H1 (cell line): ENCODE results near the gene AHRR. TPM values are rescaled to one million over a fixed set of nuclear protein-coding genes. Genes with fewer than 3 reads are reported as not detected.

Experiments
- CTCF ChIA-PET: fragments of 300-600 bp; sonication (Branson Sonifier 250); formaldehyde crosslinking; loops from one replicate; lab custom pipeline; 2021; ENCODE audit not compliant: partially characterized antibody; lab: Charles Lee
- POLR2A ChIA-PET: fragments of 300-600 bp; sonication (Branson Sonifier 250); formaldehyde crosslinking; loops from one replicate; lab custom pipeline; 2021; ENCODE audit warnings: inconsistent platforms; ENCODE audit not compliant: partially characterized antibody; lab: Charles Lee
- DNase-seq, 2 experiments: peaks; one replicate each; pipeline versions ENCODE4 v3.0.0 to v3.0.0-alpha.2; 2010 to 2022; ENCODE audit warnings: low spot score in 2 of 2, low read depth in 1 of 2, mixed read lengths in 1 of 2
- FAIRE-seq: peaks from 2 replicates; lab custom pipeline; 2011; peaks lifted over from hg19 to GRCh38; lab: Jason Lieb, UNC
- H2AFZ ChIP-seq: 2 replicates; pipeline ENCODE4 v1.8.1; 2012; ENCODE audit warnings: low read length, inconsistent platforms
- H2AK5ac ChIP-seq: 2 replicates; pipeline ENCODE4 v1.6.1; 2013; ENCODE audit warnings: low read depth, low read length
- H2BK120ac ChIP-seq: replicated peaks from 2 replicates; pipeline ENCODE3; 2013; ENCODE audit warnings: low read depth, low read length, inconsistent platforms
- H2BK12ac ChIP-seq: 2 replicates; pipeline ENCODE4 v1.6.1; 2013; ENCODE audit warnings: low read depth, low read length
- H2BK15ac ChIP-seq: 2 replicates; pipeline ENCODE4 v1.6.1; 2013; ENCODE audit warnings: low read length
- H2BK20ac ChIP-seq: 2 replicates; pipeline ENCODE4 v1.6.1; 2013; ENCODE audit warnings: low read length
- H2BK5ac ChIP-seq: 2 replicates; pipeline ENCODE4 v1.6.1; 2013; ENCODE audit warnings: low read depth, low read length
- H3K14ac ChIP-seq: 2 replicates; pipeline ENCODE4 v1.6.1; 2013; ENCODE audit warnings: inconsistent platforms; ENCODE audit not compliant: insufficient read length
- H3K18ac ChIP-seq: 2 replicates; pipeline ENCODE4 v1.6.1; 2013; ENCODE audit warnings: low read length; ENCODE audit errors: extremely low read depth
- H3K23ac ChIP-seq: 2 replicates; pipeline ENCODE4 v1.6.1; 2013; ENCODE audit warnings: inconsistent platforms; ENCODE audit not compliant: insufficient read length
- H3K23me2 ChIP-seq: 2 replicates; pipeline ENCODE4 v1.6.1; 2013; ENCODE audit warnings: low read depth, low read length
- H3K27ac ChIP-seq: 2 replicates; pipeline ENCODE4 v1.6.1; 2011; ENCODE audit warnings: low read depth, low read length, inconsistent platforms
- H3K27me3 ChIP-seq, 4 experiments: replicated peaks in 1 of 4; 1 replicate in 1 of 4; 2 replicates in 3 of 4; pipeline versions ENCODE4 v1.6.1 to v1.8.1; 2011 to 2013; ENCODE audit warnings: low read length in 3 of 4, mild to moderate bottlenecking in 3 of 4, inconsistent platforms in 2 of 4, mixed read lengths in 2 of 4, moderate library complexity in 1 of 4; ENCODE audit not compliant: control insufficient read depth in 3 of 4, insufficient read depth in 3 of 4; ENCODE audit errors: extremely low read depth in 1 of 4
- H3K36me3 ChIP-seq, 4 experiments: 2 replicates each; pipeline versions ENCODE4 v1.6.1 to v1.8.1; 2011 to 2013; ENCODE audit warnings: mild to moderate bottlenecking in 4 of 4, low read length in 3 of 4, moderate library complexity in 2 of 4, control low read depth in 1 of 4, inconsistent platforms in 1 of 4; ENCODE audit not compliant: insufficient read depth in 4 of 4, control insufficient read depth in 2 of 4
- H3K4ac ChIP-seq: replicated peaks from 2 replicates; pipeline ENCODE3; 2013; ENCODE audit warnings: low read length, low read depth, mixed read lengths, inconsistent platforms; ENCODE audit not compliant: insufficient read length
- H3K4me1 ChIP-seq, 4 experiments: replicated peaks in 1 of 4; 1 replicate in 1 of 4; 2 replicates in 3 of 4; pipeline versions ENCODE4 v1.6.1 to v1.8.1; 2011 to 2013; ENCODE audit warnings: low read length in 3 of 4, inconsistent platforms in 2 of 4, mixed read lengths in 1 of 4; ENCODE audit not compliant: insufficient read depth in 4 of 4, control insufficient read depth in 3 of 4
- H3K4me2 ChIP-seq, 2 experiments: 2 replicates each; pipeline versions ENCODE4 v1.6.1 to v1.8.1; 2011 to 2013; ENCODE audit warnings: low read depth in 2 of 2, low read length in 2 of 2, control low read depth in 1 of 2, inconsistent platforms in 1 of 2, mild to moderate bottlenecking in 1 of 2; ENCODE audit not compliant: insufficient read depth in 1 of 2
- H3K4me3 ChIP-seq, 4 experiments: fragments of 200-600, 300-600 bp in 1 of 4; sonication (generic), shearing (Covaris generic), sonication (Bioruptor Twin) in 1 of 4; 2 replicates each; pipeline versions ENCODE4 v1.5.1 to v1.8.1; 2011 to 2016; ENCODE audit warnings: low read length in 4 of 4, low read depth in 3 of 4, control low read depth in 2 of 4, inconsistent platforms in 2 of 4, mild to moderate bottlenecking in 2 of 4, mixed read lengths in 1 of 4, moderate library complexity in 1 of 4; ENCODE audit not compliant: insufficient read depth in 2 of 4; ENCODE audit errors: extremely low read depth in 1 of 4
- H3K56ac ChIP-seq: replicated peaks from 2 replicates; pipeline ENCODE3; 2013; ENCODE audit warnings: low read depth, mild to moderate bottlenecking, mixed read lengths, low read length, inconsistent platforms; ENCODE audit not compliant: insufficient read length
- H3K79me1 ChIP-seq: 2 replicates; pipeline ENCODE4 v1.6.1; 2013; ENCODE audit warnings: low read depth, low read length, control low read depth
- H3K79me2 ChIP-seq, 2 experiments: 2 replicates each; pipeline versions ENCODE4 v1.6.1 to v1.8.1; 2012 to 2013; ENCODE audit warnings: low read length in 2 of 2, mild to moderate bottlenecking in 2 of 2, inconsistent platforms in 1 of 2; ENCODE audit not compliant: insufficient read depth in 2 of 2, control insufficient read depth in 1 of 2
- H3K9ac ChIP-seq, 4 experiments: replicated peaks in 1 of 4; 1 replicate in 1 of 4; 2 replicates in 3 of 4; pipeline versions ENCODE4 v1.6.1 to v1.8.1; 2011 to 2013; ENCODE audit warnings: low read depth in 3 of 4, low read length in 3 of 4, control low read depth in 2 of 4, mild to moderate bottlenecking in 2 of 4, moderate library complexity in 2 of 4, inconsistent platforms in 1 of 4; ENCODE audit errors: extremely low read depth in 1 of 4
- H3K9me3 ChIP-seq, 2 experiments: 2 replicates each; pipeline versions ENCODE4 v1.6.1 to v1.8.1; 2012 to 2013; ENCODE audit warnings: mild to moderate bottlenecking in 2 of 2, moderate library complexity in 2 of 2, control low read depth in 1 of 2, inconsistent platforms in 1 of 2, low read depth in 1 of 2, low read length in 1 of 2, mixed read lengths in 1 of 2; ENCODE audit not compliant: insufficient read depth in 2 of 2
- H4K20me1 ChIP-seq, 2 experiments: replicated peaks in 1 of 2; 2 replicates each; pipeline versions ENCODE3 to v1.8.1; 2011 to 2013; ENCODE audit warnings: inconsistent platforms in 2 of 2, low read length in 2 of 2, mild to moderate bottlenecking in 1 of 2; ENCODE audit not compliant: insufficient read depth in 2 of 2, control insufficient read depth in 1 of 2
- H4K5ac ChIP-seq: 2 replicates; pipeline ENCODE4 v1.6.1; 2013; ENCODE audit warnings: low read length, low read depth, mixed read lengths, inconsistent platforms; ENCODE audit not compliant: insufficient read length
- H4K8ac ChIP-seq: 2 replicates; pipeline ENCODE4 v1.8.0; 2013; ENCODE audit warnings: mild to moderate bottlenecking, moderate library complexity, low read length, inconsistent platforms; ENCODE audit not compliant: insufficient read depth; ENCODE audit errors: extremely low read depth
- H4K91ac ChIP-seq: replicated peaks from 2 replicates; pipeline ENCODE3; 2013; ENCODE audit warnings: low read length, mixed read lengths, inconsistent platforms; ENCODE audit not compliant: insufficient read length
- CBX5 ChIP-seq: fragments of 300-800, 300-1000 bp; sonication (generic); IDR thresholded peaks from 2 replicates; pipeline ENCODE4 v1.7.1; 2016; ENCODE audit warnings: antibody characterized with exemption, low read length, low read depth
- HDAC2 ChIP-seq, 2 experiments: fragments of 300-600 bp in 1 of 2; sonication (generic) in 1 of 2; IDR thresholded peaks; 2 replicates each; pipeline ENCODE4 v1.6.1; 2011 to 2012; ENCODE audit warnings: low read depth in 2 of 2, low read length in 2 of 2, mild to moderate bottlenecking in 2 of 2, moderate library complexity in 2 of 2, borderline replicate concordance in 1 of 2, inconsistent platforms in 1 of 2
- HDAC6 ChIP-seq: IDR thresholded peaks from one replicate; pipeline ENCODE4 v1.7.1; 2012; ENCODE audit warnings: low read depth, mild to moderate bottlenecking, inconsistent platforms, low read length, moderate library complexity
- JUND ChIP-seq: IDR thresholded peaks from 2 replicates; pipeline ENCODE4 v1.6.1; 2011; ENCODE audit warnings: mild to moderate bottlenecking, improper control_type of control experiment, low read length
- MAX ChIP-seq: IDR thresholded peaks from 2 replicates; pipeline ENCODE4 v1.6.1; 2012; ENCODE audit warnings: inconsistent platforms
- RNF2 ChIP-seq: fragments of 200-900, 300-1000 bp; sonication (generic); IDR thresholded peaks from 2 replicates; pipeline ENCODE4 v1.7.1; 2016; ENCODE audit warnings: borderline replicate concordance, low read depth, mild to moderate bottlenecking, antibody characterized with exemption, low read length; ENCODE audit not compliant: poor library complexity, severe bottlenecking; ENCODE audit errors: missing control alignments
- RXRA ChIP-seq: IDR thresholded peaks from 2 replicates; pipeline ENCODE4 v1.6.1; 2011; ENCODE audit warnings: low read depth, mild to moderate bottlenecking, low read length, moderate library complexity; ENCODE audit not compliant: insufficient read depth
- TBP ChIP-seq: IDR thresholded peaks from 2 replicates; pipeline ENCODE4 v1.6.1; 2011; ENCODE audit warnings: low read depth, low read length, improper control_type of control experiment
- WGBS, 2 experiments: shearing (Covaris generic) in 1 of 2; methylation state at CpG; one replicate each; pipeline versions ENCODE4 v1.1.6 to v1.1.7; 2013 to 2015; ENCODE audit warnings: low lambda C conversion rate in 2 of 2, mixed read lengths in 2 of 2, inconsistent platforms in 1 of 2, low coverage in 1 of 2, missing lambda C conversion rate in 1 of 2; ENCODE audit not compliant: insufficient replicate concordance in 2 of 2, insufficient coverage in 1 of 2, insufficient read length in 1 of 2; ENCODE audit errors: extremely low coverage in 1 of 2, missing lambda C conversion rate in 1 of 2; 5-methylcytosine and 5-hydroxymethylcytosine counted together
- polyA plus RNA-seq, 7 experiments: library from polyadenylated mRNA; depleted of rRNA in 3 of 7; stranded (reverse) in 5 of 7; unstranded in 2 of 7; fragments of >200 nt in 5 of 7; fragments of 200-250 nt in 2 of 7; gene quantifications; 1 replicate in 5 of 7; 2 replicates in 1 of 7; 4 replicates in 1 of 7; pipeline versions ENCODE4 v1.2.1 to v1.2.3, GENCODE V29; 2011 to 2013; ENCODE audit warnings: missing spikeins in 2 of 7, mixed read lengths in 2 of 7
- total RNA-seq: library from RNA; stranded (reverse); fragmentation: NEBNext Ultra II Directional; extraction: Animal tissue kit (Norgen Biotek cat#: 25700); gene quantifications from 2 replicates; pipeline ENCODE4 v1.2.1, GENCODE V29; 2021

AHRR gene
- total and polyA plus RNA-seq, 2 of the 8 experiments (the other 6 are each of a cell fraction or from before 2014, with no cell fraction given) = 0.41 to 0.80 TPM

- Histone ChIP-seq H3K4ac (no peak overlapping the region), H3K4me3 (no peak overlapping the region), H3K4me1 (no peaks in the 10 kb centered on the region), H3K9me3 (no peaks in the 10 kb centered on the region), H2BK5ac (no peak overlapping the region), H3K18ac (no peak overlapping the region), H3K14ac (no peak overlapping the region), H3K4me2 (no peak overlapping the region), H2BK120ac (no peak overlapping the region), H3K27me3 (no peaks in the 10 kb centered on the region; a peak in 1 of 7 replicates), H4K8ac (no peak overlapping the region; the same call in 1 of the 2 replicates), H3K9ac (no peak overlapping the region), H3K36me3 (no peaks in the 10 kb centered on the region), H2BK15ac (no peak overlapping the region), H3K56ac (no peak overlapping the region), H2AK5ac (no peak overlapping the region), H3K27ac (no peak overlapping the region), H3K79me1 (no peaks in the 10 kb centered on the region), H3K23ac (no peak overlapping the region), H2AFZ (no peak overlapping the region), H4K20me1 (no peaks in the 10 kb centered on the region), H3K79me2 (no peaks in the 10 kb centered on the region), H4K5ac (no peak overlapping the region), H3K23me2 (no peaks in the 10 kb centered on the region), H4K91ac (no peak overlapping the region), H2BK12ac (no peak overlapping the region), H2BK20ac (no peak overlapping the region)
- FAIRE-seq = no peak
- DNase-seq = no peak
- TF ChIP-seq RXRA (no peak), CBX5 (no peak), RNF2 (no peak), MAX (no peak), HDAC6 (no peak), JUND (no peak), HDAC2 (IDR thresholded peaks at IDR 0.05; ENCODE audit: borderline replicate concordance in 1 of 2, low read depth in 2 of 2, low read length in 2 of 2) (no peak), TBP (no peak)
- ChIA-PET POLR2A (no interaction called here), CTCF (no interaction called here)
- 97% methylated on average over 24 of the region's 24 CpGs; no CpG with 5 or more reads in 1 of the 2 experiments for WGBS, 2 experiments
Measured at GRCh38 chr5:484556-484955, 163.0 kb downstream of the AHRR start.
